NCI-H187 treated with DMSO at 0.1 percent for 48 hours (cell line): ENCODE measurements around the gene WNT3.

Experiments used
- DNase-seq: peaks from one replicate; lab custom pipeline; 2025; lab: John Stamatoyannopoulos, UW

The WNT3 gene

GRCh38 chr17:46834846-46835245 is 16.4 kb upstream of the WNT3 start:
- no peak for DNase-seq

- DNase-seq, result no peak
Observed at GRCh38 chr17:46833840-46834208, 15.3 kb upstream of the WNT3 start.

GRCh38 chr17:46832945-46833839 is 14.7 kb upstream of the WNT3 start:
- DNase-seq, result no peak

- DNase-seq, result no peak
Observed at GRCh38 chr17:46832331-46832821, 13.9 kb upstream of the WNT3 start.

- no peak for DNase-seq
Observed at GRCh38 chr17:46831573-46832330, 13.3 kb upstream of the WNT3 start.

- no peak for DNase-seq
Observed at GRCh38 chr17:46827274-46827673, 8.8 kb upstream of the WNT3 start.

- no peak for DNase-seq
Observed at GRCh38 chr17:46826116-46826515, 7.6 kb upstream of the WNT3 start.

GRCh38 chr17:46823657-46824056 is 5.2 kb upstream of the WNT3 start:
- no peak for DNase-seq

GRCh38 chr17:46822388-46822921 is 4.0 kb upstream of the WNT3 start:
- DNase-seq, result no peak

- no peak for DNase-seq
Observed at GRCh38 chr17:46821482-46822387, 3.2 kb upstream of the WNT3 start.

GRCh38 chr17:46820592-46821450 is 2.3 kb upstream of the WNT3 start:
- DNase-seq, result no peak

GRCh38 chr17:46819906-46820351 is 1.4 kb upstream of the WNT3 start:
- DNase-seq, result no peak

- no peak for DNase-seq
Observed at GRCh38 chr17:46818929-46819859, 702 bp upstream of the WNT3 start.

GRCh38 chr17:46817901-46818209 is 637 bp downstream of the WNT3 start:
- DNase-seq, result no peak

GRCh38 chr17:46817151-46817900 is 1.2 kb downstream of the WNT3 start:
- DNase-seq, result no peak

GRCh38 chr17:46815474-46816353 is 2.8 kb downstream of the WNT3 start:
- no peak for DNase-seq

GRCh38 chr17:46814446-46814845 is 4.0 kb downstream of the WNT3 start:
- no peak for DNase-seq

- DNase-seq, result no peak
Observed at GRCh38 chr17:46813920-46814319, 4.6 kb downstream of the WNT3 start.
